GM21360 (cell line): ENCODE data around the gene DALRD3.

ENCODE experiments used
- ATAC-seq: cut with Tn5 transposase; IDR thresholded peaks from one replicate; pipeline ENCODE4 v1.9.1; 2021; ENCODE audit warnings: mild to moderate bottlenecking, moderate library complexity; ENCODE audit not compliant: unreplicated experiment

The DALRD3 gene

GRCh38 chr3:48982686-48983085, 35.7 kb downstream of the DALRD3 start:
- ATAC-seq = no peak

DNA sequence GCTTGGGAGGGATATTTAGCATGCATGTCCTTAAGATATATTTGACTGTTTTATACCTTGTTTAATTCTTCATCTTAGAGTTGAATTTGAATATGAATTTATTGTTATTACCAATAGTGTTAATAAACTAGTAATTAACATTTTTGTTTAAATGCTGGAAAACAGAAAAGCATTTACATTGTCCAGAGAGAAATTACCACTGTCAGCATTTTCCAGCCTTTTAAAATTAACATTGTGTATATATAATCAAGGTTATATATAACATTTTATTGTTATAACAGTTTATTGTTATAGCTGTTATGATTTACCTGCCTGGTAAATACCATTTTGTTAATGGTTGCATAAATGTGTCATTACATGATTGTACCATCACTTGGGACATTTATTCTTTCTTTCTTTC, 36.4 kb downstream of the DALRD3 start:
- no peak for ATAC-seq

GRCh38 chr3:48980295-48980694, 38.1 kb downstream of the DALRD3 start:
- ATAC-seq = no peak

- ATAC-seq = no peak
Observed at GRCh38 chr3:48979451-48979850, 38.9 kb downstream of the DALRD3 start.

DNA sequence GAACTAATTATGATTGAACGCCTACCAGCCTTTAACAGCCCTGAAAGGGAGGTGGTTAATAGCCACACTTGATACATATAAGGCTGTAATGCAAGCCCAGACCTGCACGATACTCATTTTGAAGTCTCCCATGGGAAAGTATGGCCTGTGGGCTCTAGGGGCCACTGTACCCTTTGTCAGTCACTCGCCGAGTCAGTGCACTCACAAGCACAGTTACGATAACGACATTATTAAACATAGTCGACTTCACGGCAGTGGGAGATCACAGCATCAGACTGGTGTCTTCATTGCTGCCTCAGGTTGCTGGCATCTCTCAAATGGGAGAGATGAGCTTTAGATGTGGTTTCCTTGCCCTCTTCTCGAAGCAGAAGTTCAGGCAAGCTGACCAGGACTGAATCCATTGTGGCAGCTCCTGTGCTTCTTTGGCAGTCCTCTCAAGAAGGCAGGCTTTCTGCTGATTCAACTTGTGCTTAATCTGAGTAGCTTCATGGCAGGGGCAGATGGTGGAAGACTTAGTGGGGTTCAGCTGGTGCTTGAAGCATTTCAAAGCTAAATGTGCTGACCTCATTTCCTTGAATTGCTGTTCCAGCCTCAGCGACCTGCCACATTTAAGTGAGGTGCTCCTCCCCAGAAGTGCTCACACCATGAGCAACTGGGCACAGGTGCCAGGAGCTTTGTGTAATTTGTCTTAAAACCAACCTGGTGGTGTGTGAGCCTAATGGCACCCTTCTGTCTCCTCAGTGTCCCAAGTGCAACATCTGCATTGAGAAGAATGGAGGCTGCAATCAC, 44.1 kb downstream of the DALRD3 start:
- no peak for ATAC-seq

- no peak for ATAC-seq
Observed at GRCh38 chr3:48970586-48970985, 47.8 kb downstream of the DALRD3 start.

DNA sequence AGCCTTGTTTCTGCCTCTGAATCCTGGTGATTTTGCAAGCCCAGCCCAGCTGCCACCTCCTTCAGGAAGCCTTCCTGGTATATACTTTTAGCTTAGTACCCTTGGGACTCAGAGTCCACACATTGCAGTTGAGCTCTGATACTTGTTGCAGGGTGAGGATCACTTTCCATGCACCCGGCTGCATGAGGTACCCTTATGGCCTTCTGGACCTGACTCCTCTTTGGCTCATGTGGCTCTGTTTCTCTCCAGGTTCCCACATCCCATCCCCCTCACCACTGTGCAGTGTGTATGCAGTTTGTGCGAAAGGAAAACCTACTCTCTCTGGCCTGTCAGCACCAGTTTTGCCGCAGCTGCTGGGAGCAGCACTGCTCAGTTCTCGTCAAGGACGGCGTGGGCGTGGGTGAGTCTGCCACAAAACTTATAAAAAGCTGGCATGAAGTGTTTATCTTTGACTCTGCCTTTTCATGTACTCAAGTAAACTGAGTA, 51.5 kb downstream of the DALRD3 start:
- ATAC-seq = no peak

GRCh38 chr3:48966367-48966766, 52.0 kb downstream of the DALRD3 start:
- no peak for ATAC-seq
